ENCODE measurements around the gene ADAMTS16. TPM values are rescaled to one million over a fixed set of nuclear protein-coding genes. Genes with fewer than 3 reads are reported as not detected.

ADAMTS16 gene
- total RNA-seq, 4 donors from 2014 or later: 0.27 to 0.94 TPM; not detected in 2

- peaks cover 0 to 3% (median 0%) of the 10 kb centered on the region in 3 donors for H3K4me1 ChIP-seq
- TF ChIP-seq, protein P1, sequence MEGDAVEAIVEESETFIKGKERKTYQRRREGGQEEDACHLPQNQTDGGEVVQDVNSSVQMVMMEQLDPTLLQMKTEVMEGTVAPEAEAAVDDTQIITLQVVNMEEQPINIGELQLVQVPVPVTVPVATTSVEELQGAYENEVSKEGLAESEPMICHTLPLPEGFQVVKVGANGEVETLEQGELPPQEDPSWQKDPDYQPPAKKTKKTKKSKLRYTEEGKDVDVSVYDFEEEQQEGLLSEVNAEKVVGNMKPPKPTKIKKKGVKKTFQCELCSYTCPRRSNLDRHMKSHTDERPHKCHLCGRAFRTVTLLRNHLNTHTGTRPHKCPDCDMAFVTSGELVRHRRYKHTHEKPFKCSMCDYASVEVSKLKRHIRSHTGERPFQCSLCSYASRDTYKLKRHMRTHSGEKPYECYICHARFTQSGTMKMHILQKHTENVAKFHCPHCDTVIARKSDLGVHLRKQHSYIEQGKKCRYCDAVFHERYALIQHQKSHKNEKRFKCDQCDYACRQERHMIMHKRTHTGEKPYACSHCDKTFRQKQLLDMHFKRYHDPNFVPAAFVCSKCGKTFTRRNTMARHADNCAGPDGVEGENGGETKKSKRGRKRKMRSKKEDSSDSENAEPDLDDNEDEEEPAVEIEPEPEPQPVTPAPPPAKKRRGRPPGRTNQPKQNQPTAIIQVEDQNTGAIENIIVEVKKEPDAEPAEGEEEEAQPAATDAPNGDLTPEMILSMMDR (IDR thresholded peaks at IDR 0.05): no peak
- no peak for TF ChIP-seq POLR2AphosphoS5 (IDR thresholded peaks at IDR 0.05)
- TF ChIP-seq EP300 (IDR thresholded peaks at IDR 0.05): no peak
- TF ChIP-seq POLR2A (IDR thresholded peaks at IDR 0.05): no peak
- H3K27ac ChIP-seq: no peak overlapping the region
- 25 to 46% methylated on average over 4 to 7 of the region's 9 CpGs for WGBS, 2 donors (ENCODE audit: low coverage in 1 of 2)
- no peaks in the 10 kb centered on the region for H3K36me3 ChIP-seq
- no peaks in the 10 kb centered on the region for H3K27me3 ChIP-seq
- no peak overlapping the region for H3K4me3 ChIP-seq
- no peaks in the 10 kb centered on the region for H3K9me3 ChIP-seq
- ATAC-seq: no peak
Measured at GRCh38 chr5:5350101-5350500, 210.0 kb downstream of the ADAMTS16 start.

- no peaks in the 10 kb centered on the region for H3K27me3 ChIP-seq
- no peak overlapping the region for H3K4me3 ChIP-seq
- no peaks in the 10 kb centered on the region for H3K9me3 ChIP-seq
- peak; percentile 57 for ATAC-seq
- H3K36me3 ChIP-seq: no peaks in the 10 kb centered on the region
- no peak overlapping the region for H3K27ac ChIP-seq
- WGBS, 2 donors (ENCODE audit: low coverage in 1 of 2): 64 to 83% methylated on average over 1 to 5 of the region's 14 CpGs
- H3K4me1 ChIP-seq: no peaks in the 10 kb centered on the region
- TF ChIP-seq, protein P1 (IDR thresholded peaks at IDR 0.05): no peak
- no peak for TF ChIP-seq EP300 (IDR thresholded peaks at IDR 0.05)
- TF ChIP-seq POLR2AphosphoS5 (IDR thresholded peaks at IDR 0.05): no peak
- TF ChIP-seq POLR2A (IDR thresholded peaks at IDR 0.05): no peak
Measured at GRCh38 chr5:5351288-5351979, 211.3 kb downstream of the ADAMTS16 start.

- no peaks in the 10 kb centered on the region for H3K27me3 ChIP-seq
- no peak overlapping the region for H3K27ac ChIP-seq
- ATAC-seq: no peak
- 94% methylated on average over 17 to 18 of the region's 18 CpGs for WGBS, 2 donors (ENCODE audit: low coverage in 1 of 2)
- no peaks in the 10 kb centered on the region for H3K4me1 ChIP-seq
- H3K4me3 ChIP-seq: no peak overlapping the region
- no peak for TF ChIP-seq POLR2AphosphoS5 (IDR thresholded peaks at IDR 0.05)
- TF ChIP-seq, protein P1 (IDR thresholded peaks at IDR 0.05): no peak
- no peak for TF ChIP-seq EP300 (IDR thresholded peaks at IDR 0.05)
- H3K36me3 ChIP-seq: no peaks in the 10 kb centered on the region
- no peaks in the 10 kb centered on the region for H3K9me3 ChIP-seq
Measured at GRCh38 chr5:5352675-5353074, 212.5 kb downstream of the ADAMTS16 start.

DNA sequence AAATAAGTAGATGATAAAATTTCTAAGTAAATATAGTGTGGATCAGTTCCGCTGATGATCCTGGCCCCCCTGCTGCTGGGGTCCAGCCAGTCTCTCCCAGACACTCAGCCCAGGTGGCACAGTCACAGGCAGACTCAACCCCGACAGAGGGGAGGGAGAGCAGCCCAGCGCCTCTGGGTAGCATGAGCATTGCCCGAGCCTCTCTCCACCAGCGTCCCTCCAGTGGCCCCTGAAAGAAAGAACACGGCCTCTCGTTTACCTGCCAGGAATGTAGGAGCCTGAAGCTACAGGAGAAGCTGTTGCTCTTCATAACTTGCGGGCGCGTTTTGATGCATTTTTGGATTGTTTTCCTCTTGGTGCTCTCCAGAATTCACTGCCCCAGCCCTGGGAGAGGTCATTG, 213.6 kb downstream of the ADAMTS16 start:
- 71 to 80% methylated on average over 5 to 9 of the region's 10 CpGs for WGBS, 2 donors (ENCODE audit: low coverage in 1 of 2)
- Histone ChIP-seq H3K27ac (no peak overlapping the region), H3K36me3 (no peaks in the 10 kb centered on the region), H3K4me1 (no peaks in the 10 kb centered on the region), H3K9me3 (no peaks in the 10 kb centered on the region), H3K27me3 (no peaks in the 10 kb centered on the region), H3K4me3 (no peak overlapping the region)
- no peak for ATAC-seq
- TF ChIP-seq POLR2AphosphoS5 (IDR thresholded peaks at IDR 0.05): no peak
- TF ChIP-seq EP300 (IDR thresholded peaks at IDR 0.05): no peak
- TF ChIP-seq, protein P1 (IDR thresholded peaks at IDR 0.05): no peak
- TF ChIP-seq POLR2A (IDR thresholded peaks at IDR 0.05): no peak

GRCh38 chr5:5356765-5357164, 216.6 kb downstream of the ADAMTS16 start:
- no peak for ATAC-seq
- Histone ChIP-seq H3K27me3 (no peaks in the 10 kb centered on the region), H3K36me3 (no peaks in the 10 kb centered on the region), H3K27ac (no peak overlapping the region), H3K9me3 (no peaks in the 10 kb centered on the region), H3K4me1 (no peaks in the 10 kb centered on the region), H3K4me3 (no peak overlapping the region)
- TF ChIP-seq, protein P1 (IDR thresholded peaks at IDR 0.05): no peak
- TF ChIP-seq EP300 (IDR thresholded peaks at IDR 0.05) (no peak), POLR2AphosphoS5 (IDR thresholded peaks at IDR 0.05) (no peak), POLR2A (IDR thresholded peaks at IDR 0.05) (no peak)
